Fibroblast of lung (primary cell): ENCODE data around the gene LPP. TPM values are rescaled to one million over a fixed set of nuclear protein-coding genes. Genes with fewer than 3 reads are reported as not detected.

ENCODE experiments used
- DNase-seq, 2 donors: peaks; one replicate each; pipeline versions ENCODE4 v3.0.0 to v3.0.0-alpha.2; 2010; ENCODE audit warnings: low read depth in 2 of 2
- H2AFZ ChIP-seq: 2 replicates; pipeline ENCODE4 v1.5.1; 2012; ENCODE audit warnings: low read length, control low read depth, inconsistent platforms
- H3K27ac ChIP-seq: 2 replicates; pipeline ENCODE4 v1.5.1; 2011; ENCODE audit warnings: low read length, control low read depth; ENCODE audit not compliant: insufficient read depth
- H3K27me3 ChIP-seq: 2 replicates; pipeline ENCODE4 v1.5.1; 2011; ENCODE audit warnings: mild to moderate bottlenecking, low read length; ENCODE audit not compliant: control insufficient read depth, insufficient read depth
- H3K36me3 ChIP-seq: 2 replicates; pipeline ENCODE4 v1.5.1; 2011; ENCODE audit warnings: low read length; ENCODE audit not compliant: control insufficient read depth, insufficient read depth
- H3K4me1 ChIP-seq: 2 replicates; pipeline ENCODE4 v1.5.1; 2011; ENCODE audit warnings: low read length; ENCODE audit not compliant: control insufficient read depth, insufficient read depth; ENCODE audit errors: extremely low read depth
- H3K4me2 ChIP-seq: 2 replicates; pipeline ENCODE4 v1.5.1; 2011; ENCODE audit warnings: low read length, control low read depth; ENCODE audit not compliant: insufficient read depth; ENCODE audit errors: extremely low read depth
- H3K4me3 ChIP-seq, 4 experiments: fragments of 200-600 bp in 1 of 4; sonication (generic) in 1 of 4; replicated peaks in 1 of 4; 2 replicates each; pipeline ENCODE4 v1.5.1; 2011 to 2016; ENCODE audit warnings: low read length in 4 of 4, low read depth in 3 of 4, mild to moderate bottlenecking in 3 of 4, control low read depth in 2 of 4, inconsistent platforms in 1 of 4, mixed read lengths in 1 of 4; ENCODE audit not compliant: insufficient read depth in 1 of 4; ENCODE audit errors: control extremely low read depth in 1 of 4
- H3K79me2 ChIP-seq: 2 replicates; pipeline ENCODE4 v1.5.1; 2012; ENCODE audit warnings: mild to moderate bottlenecking, low read length, inconsistent platforms; ENCODE audit not compliant: control insufficient read depth, insufficient read depth
- H3K9ac ChIP-seq: 2 replicates; pipeline ENCODE4 v1.5.1; 2011; ENCODE audit warnings: mild to moderate bottlenecking, low read length, control low read depth; ENCODE audit not compliant: insufficient read depth
- H3K9me3 ChIP-seq: 2 replicates; pipeline ENCODE4 v1.5.1; 2012; ENCODE audit warnings: low read depth, low read length; ENCODE audit not compliant: control insufficient read depth, insufficient read depth
- H4K20me1 ChIP-seq: 2 replicates; pipeline ENCODE4 v1.5.1; 2011; ENCODE audit warnings: low read length; ENCODE audit not compliant: control insufficient read depth, insufficient read depth; ENCODE audit errors: extremely low read depth
- CTCF ChIP-seq, 2 donors: IDR thresholded peaks in 1 of 2; conservative IDR thresholded peaks in 1 of 2; 1 replicate in 1 of 2; 2 replicates in 1 of 2; pipeline ENCODE4 v1.5.1; 2011 to 2012; ENCODE audit warnings: low read length in 2 of 2, control low read depth in 1 of 2, inconsistent platforms in 1 of 2, low read depth in 1 of 2, mild to moderate bottlenecking in 1 of 2
- EZH2 ChIP-seq: IDR thresholded peaks from 2 replicates; pipeline ENCODE4 v1.5.1; 2012; ENCODE audit warnings: low read length, control low read depth, mild to moderate bottlenecking; ENCODE audit errors: missing control alignments
- polyA plus RNA-seq, 2 donors: library from polyadenylated mRNA; depleted of rRNA in 1 of 2; stranded (reverse) in 1 of 2; unstranded in 1 of 2; fragments of >200 nt; gene quantifications; 2 replicates each; pipeline ENCODE4 v1.2.1, GENCODE V29; 2011 to 2012; ENCODE audit warnings: missing spikeins in 1 of 2
- total RNA-seq: library from RNA; depleted of rRNA; stranded (reverse); fragments of >200 nt; gene quantifications from 2 replicates; pipeline ENCODE4 v1.2.1, GENCODE V29; 2014

LPP gene
- total and polyA plus RNA-seq, 2 donors (not counting 1 experiment from before 2014, with no cell fraction given) = 69.0 to 124 TPM

DNA sequence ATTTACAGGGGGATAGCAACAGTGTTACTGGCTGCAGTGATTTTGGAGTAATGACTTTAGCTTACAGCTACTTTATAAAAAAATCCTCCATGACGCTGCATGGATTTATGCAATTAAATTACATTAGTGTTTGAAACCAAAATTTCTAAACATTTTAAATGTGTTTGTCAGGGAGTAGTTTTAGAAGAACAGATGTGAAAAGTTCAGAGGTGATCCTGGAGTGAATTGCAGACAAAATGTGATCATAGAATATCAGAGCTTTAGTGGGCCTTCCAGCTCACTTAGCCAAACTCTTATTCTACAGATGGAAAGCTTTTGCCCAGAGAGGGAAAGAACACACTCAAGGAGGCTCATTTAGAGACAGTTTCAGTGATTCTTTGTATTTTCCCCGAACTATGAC lies 376.3 kb downstream of the LPP start:
- H3K4me2 ChIP-seq = no peak overlapping the region
- H3K4me3 ChIP-seq = no peak overlapping the region
- peaks cover 5% of the 10 kb centered on the region for H3K79me2 ChIP-seq
- no peaks in the 10 kb centered on the region for H3K9me3 ChIP-seq
- DNase-seq = no peak
- TF ChIP-seq CTCF (conservative IDR thresholded peaks at IDR 0.05 in 1 of 2, IDR thresholded peaks at IDR 0.05 in 1 of 2; ENCODE audit: low read depth in 1 of 2, low read length in 2 of 2) = no peak
- no peak for TF ChIP-seq EZH2
- no peak overlapping the region for H3K27ac ChIP-seq
- H2AFZ ChIP-seq = no peak overlapping the region
- no peaks in the 10 kb centered on the region for H4K20me1 ChIP-seq
- H3K36me3 ChIP-seq = no peaks in the 10 kb centered on the region
- peaks cover 3% of the 10 kb centered on the region for H3K4me1 ChIP-seq
- H3K9ac ChIP-seq = no peak overlapping the region
- no peaks in the 10 kb centered on the region for H3K27me3 ChIP-seq

- H3K4me2 ChIP-seq = no peak overlapping the region
- no peak for TF ChIP-seq CTCF (conservative IDR thresholded peaks at IDR 0.05 in 1 of 2, IDR thresholded peaks at IDR 0.05 in 1 of 2; ENCODE audit: low read depth in 1 of 2, low read length in 2 of 2)
- no peak for TF ChIP-seq EZH2
These were observed 377.3 kb downstream of the LPP start for GRCh38 chr3:188531210-188531609.

DNA sequence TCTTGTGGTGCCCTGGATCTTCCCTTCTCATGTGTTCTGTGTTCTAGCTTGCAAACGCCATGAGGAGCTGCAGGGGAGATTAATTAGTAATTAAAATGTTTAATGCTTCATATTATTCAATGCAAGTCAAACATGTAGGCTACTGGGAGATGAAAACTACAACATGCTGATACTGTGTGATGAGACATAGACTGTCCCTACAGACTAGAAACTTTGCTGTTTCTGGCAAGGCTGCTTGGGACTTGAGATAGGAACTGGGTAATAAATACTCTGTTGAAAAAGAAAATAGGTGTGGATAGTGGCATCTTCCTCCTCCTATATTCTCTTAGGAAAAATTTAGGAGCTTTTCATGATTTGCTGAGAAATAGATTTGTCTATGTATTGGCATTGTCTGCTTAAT lies 379.2 kb downstream of the LPP start:
- Histone ChIP-seq H3K36me3 (no peaks in the 10 kb centered on the region), H3K79me2 (peaks cover 5% of the 10 kb centered on the region), H3K4me1 (peaks cover 3% of the 10 kb centered on the region), H3K9ac (no peak overlapping the region), H3K9me3 (no peaks in the 10 kb centered on the region), H3K4me2 (no peak overlapping the region), H3K27me3 (no peaks in the 10 kb centered on the region), H3K27ac (no peak overlapping the region), H4K20me1 (no peaks in the 10 kb centered on the region), H2AFZ (no peak overlapping the region), H3K4me3 (no peak overlapping the region)
- no peak for TF ChIP-seq CTCF (conservative IDR thresholded peaks at IDR 0.05 in 1 of 2, IDR thresholded peaks at IDR 0.05 in 1 of 2; ENCODE audit: low read depth in 1 of 2, low read length in 2 of 2)
- DNase-seq = no peak

More at GRCh38 chr3:188531210-188531609, 377.3 kb downstream of the LPP start:
- Histone ChIP-seq H3K4me3 (no peak overlapping the region), H3K79me2 (peaks cover 5% of the 10 kb centered on the region), H3K27ac (no peak overlapping the region), H3K27me3 (no peaks in the 10 kb centered on the region), H2AFZ (no peak overlapping the region), H3K4me1 (peaks cover 3% of the 10 kb centered on the region), H4K20me1 (no peaks in the 10 kb centered on the region), H3K9ac (no peak overlapping the region), H3K36me3 (no peaks in the 10 kb centered on the region), H3K9me3 (no peaks in the 10 kb centered on the region)
- DNase-seq = peak in 1 of 2 donors; percentile 88
